ENCODE data around the gene MCF2L. TPM values are rescaled to one million over a fixed set of nuclear protein-coding genes. Genes with fewer than 3 reads are reported as not detected.

Gene MCF2L
- total RNA-seq, 1 experiment from 2014 or later, result 22.1 TPM

DNA sequence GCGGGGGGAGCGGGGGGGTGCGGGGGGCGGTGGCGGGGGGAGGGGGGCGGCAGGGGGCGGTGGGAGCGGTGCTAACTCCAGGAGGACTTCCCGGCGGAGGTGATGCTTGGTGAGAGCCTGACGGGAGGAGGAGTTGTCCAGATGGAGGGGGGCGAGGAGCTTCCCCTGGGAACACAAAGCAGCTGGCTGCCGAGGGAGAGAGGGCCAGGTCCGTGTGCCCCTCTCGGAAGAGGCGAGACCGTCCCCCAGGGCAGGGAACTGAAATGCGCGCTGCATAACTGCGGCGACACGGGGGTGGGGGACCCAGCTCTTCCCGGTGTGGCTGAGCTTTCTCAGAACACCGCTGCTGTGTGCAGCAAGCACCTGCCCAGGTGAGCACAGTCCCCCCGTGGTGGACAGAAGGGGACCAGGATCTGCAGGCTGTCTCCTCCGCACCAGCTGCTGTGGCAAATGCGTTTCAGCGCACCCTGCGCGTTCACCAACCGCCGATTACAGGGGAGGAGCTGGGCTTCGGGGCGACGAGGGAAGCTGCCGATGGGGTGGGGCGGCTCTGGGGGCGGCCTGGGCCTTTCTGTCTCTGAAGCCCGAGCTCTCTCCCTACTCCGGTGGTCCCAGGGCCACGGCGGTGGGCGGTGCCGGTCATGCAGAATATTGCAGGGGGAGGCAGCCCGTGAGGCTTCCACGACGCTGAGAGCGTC lies 81.9 kb downstream of the MCF2L start:
- POLR2A ChIA-PET, result no interaction called here

DNA sequence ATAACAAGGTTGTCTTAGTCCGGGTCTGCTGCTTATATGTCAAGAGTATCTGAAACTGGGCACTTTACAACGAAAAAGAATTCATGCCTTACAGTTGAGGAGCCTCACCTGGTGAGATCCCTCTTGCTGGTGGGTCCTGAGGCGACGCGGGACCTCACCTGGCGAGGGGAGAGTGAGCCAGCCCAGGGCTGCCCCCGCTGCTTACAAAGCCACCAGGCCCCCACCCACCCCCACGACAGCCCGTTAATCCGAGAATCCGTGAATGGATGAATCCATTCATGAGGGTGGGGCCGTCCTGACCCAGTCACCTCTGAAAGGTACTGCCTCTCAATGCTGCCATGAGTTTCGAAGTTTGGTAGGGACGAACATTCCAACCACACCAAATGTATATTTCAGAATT lies 82.6 kb downstream of the MCF2L start:
- H3K36me3 ChIP-seq (ENCODE audit: control insufficient read depth, insufficient read depth, low read length), result no peaks in the 10 kb centered on the region
- no peak overlapping the region for H3K4me3 ChIP-seq (ENCODE audit: low read depth, low read length)
- intact Hi-C loops (cut with micrococcal nuclease; ENCODE audit: unreplicated experiment), result no loop called here
- Mint-ChIP-seq H3K27me3 (ENCODE audit: insufficient read depth, unreplicated experiment) (no peaks in the 10 kb centered on the region), H3K36me3 (ENCODE audit: insufficient read depth, unreplicated experiment) (no peaks in the 10 kb centered on the region), H3K27ac (ENCODE audit: unreplicated experiment) (no peak overlapping the region), H3K9me3 (ENCODE audit: unreplicated experiment) (no peaks in the 10 kb centered on the region), H3K4me3 (ENCODE audit: unreplicated experiment) (no peak overlapping the region), H3K4me1 (ENCODE audit: low read depth, unreplicated experiment) (no peaks in the 10 kb centered on the region)
- no peaks in the 10 kb centered on the region for H3K4me1 ChIP-seq
- H3K27me3 ChIP-seq (replicated peaks; ENCODE audit: control insufficient read depth, insufficient read depth, low read length), result no peaks in the 10 kb centered on the region
- ChIA-PET POLR2A (no interaction called here), CTCF (no interaction called here)
- TF ChIP-seq, protein P1, sequence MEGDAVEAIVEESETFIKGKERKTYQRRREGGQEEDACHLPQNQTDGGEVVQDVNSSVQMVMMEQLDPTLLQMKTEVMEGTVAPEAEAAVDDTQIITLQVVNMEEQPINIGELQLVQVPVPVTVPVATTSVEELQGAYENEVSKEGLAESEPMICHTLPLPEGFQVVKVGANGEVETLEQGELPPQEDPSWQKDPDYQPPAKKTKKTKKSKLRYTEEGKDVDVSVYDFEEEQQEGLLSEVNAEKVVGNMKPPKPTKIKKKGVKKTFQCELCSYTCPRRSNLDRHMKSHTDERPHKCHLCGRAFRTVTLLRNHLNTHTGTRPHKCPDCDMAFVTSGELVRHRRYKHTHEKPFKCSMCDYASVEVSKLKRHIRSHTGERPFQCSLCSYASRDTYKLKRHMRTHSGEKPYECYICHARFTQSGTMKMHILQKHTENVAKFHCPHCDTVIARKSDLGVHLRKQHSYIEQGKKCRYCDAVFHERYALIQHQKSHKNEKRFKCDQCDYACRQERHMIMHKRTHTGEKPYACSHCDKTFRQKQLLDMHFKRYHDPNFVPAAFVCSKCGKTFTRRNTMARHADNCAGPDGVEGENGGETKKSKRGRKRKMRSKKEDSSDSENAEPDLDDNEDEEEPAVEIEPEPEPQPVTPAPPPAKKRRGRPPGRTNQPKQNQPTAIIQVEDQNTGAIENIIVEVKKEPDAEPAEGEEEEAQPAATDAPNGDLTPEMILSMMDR (IDR thresholded peaks at IDR 0.05; ENCODE audit: insufficient read depth in 1 of 2, low read depth in 1 of 2, low read length in 1 of 2, severe bottlenecking in 1 of 2, unreplicated experiment in 1 of 2), result no peak
- BruUV-seq (replicated peaks), result no TSS peak
- no peak for DNase-seq
- H3K9me3 ChIP-seq, result no peaks in the 10 kb centered on the region

More for the DNA sequence above, 81.9 kb downstream of the MCF2L start:
- Histone ChIP-seq H3K4me1 (no peaks in the 10 kb centered on the region), H3K27me3 (replicated peaks; ENCODE audit: control insufficient read depth, insufficient read depth, low read length) (no peaks in the 10 kb centered on the region), H3K9me3 (no peaks in the 10 kb centered on the region), H3K36me3 (ENCODE audit: control insufficient read depth, insufficient read depth, low read length) (no peaks in the 10 kb centered on the region), H3K4me3 (ENCODE audit: low read depth, low read length) (no peak overlapping the region)
- TF ChIP-seq, protein P1 (IDR thresholded peaks at IDR 0.05; ENCODE audit: insufficient read depth in 1 of 2, low read depth in 1 of 2, low read length in 1 of 2, severe bottlenecking in 1 of 2, unreplicated experiment in 1 of 2), result no peak
- H3K4me1 Mint-ChIP-seq (ENCODE audit: low read depth, unreplicated experiment), result no peaks in the 10 kb centered on the region
- no peak for DNase-seq
- H3K36me3 Mint-ChIP-seq (ENCODE audit: insufficient read depth, unreplicated experiment), result no peaks in the 10 kb centered on the region
- no peak overlapping the region for H3K4me3 Mint-ChIP-seq (ENCODE audit: unreplicated experiment)
- CTCF ChIA-PET, result no interaction called here
- intact Hi-C loops (cut with micrococcal nuclease; ENCODE audit: unreplicated experiment), result no loop called here
- no peaks in the 10 kb centered on the region for H3K27me3 Mint-ChIP-seq (ENCODE audit: insufficient read depth, unreplicated experiment)
- no TSS peak for BruUV-seq (replicated peaks)
- no peaks in the 10 kb centered on the region for H3K9me3 Mint-ChIP-seq (ENCODE audit: unreplicated experiment)
- no peak overlapping the region for H3K27ac Mint-ChIP-seq (ENCODE audit: unreplicated experiment)

DNA sequence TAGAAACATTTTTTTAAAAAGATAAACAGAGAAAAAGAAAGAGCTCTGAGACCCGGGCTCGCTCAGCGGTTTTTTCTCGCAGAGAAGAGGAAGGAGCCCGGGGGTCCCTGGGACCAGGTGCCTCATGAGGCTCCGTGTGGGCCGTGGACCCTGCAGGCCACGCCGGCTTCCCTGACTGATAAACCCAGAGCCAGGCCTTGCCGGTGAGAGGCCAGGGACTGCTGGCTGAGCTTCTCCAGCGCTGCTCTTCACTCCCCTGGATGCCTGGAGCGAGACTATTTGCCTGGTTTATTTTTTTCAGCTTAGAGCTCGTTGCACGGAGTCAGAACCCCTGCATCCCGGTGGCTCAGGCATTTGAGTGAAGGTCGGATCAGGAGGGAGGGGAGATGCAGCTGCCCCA lies 83.2 kb downstream of the MCF2L start:
- H3K27me3 ChIP-seq (replicated peaks; ENCODE audit: control insufficient read depth, insufficient read depth, low read length), result no peaks in the 10 kb centered on the region
- H3K9me3 Mint-ChIP-seq (ENCODE audit: unreplicated experiment), result no peaks in the 10 kb centered on the region
- TF ChIP-seq, protein P1 (IDR thresholded peaks at IDR 0.05; ENCODE audit: insufficient read depth in 1 of 2, low read depth in 1 of 2, low read length in 1 of 2, severe bottlenecking in 1 of 2, unreplicated experiment in 1 of 2), result no peak
- no peaks in the 10 kb centered on the region for H3K36me3 ChIP-seq (ENCODE audit: control insufficient read depth, insufficient read depth, low read length)
- H3K4me1 Mint-ChIP-seq (ENCODE audit: low read depth, unreplicated experiment), result no peaks in the 10 kb centered on the region
- DNase-seq, result no peak
- ChIA-PET POLR2A (no interaction called here), CTCF (no interaction called here)
- H3K27me3 Mint-ChIP-seq (ENCODE audit: insufficient read depth, unreplicated experiment), result no peaks in the 10 kb centered on the region
- H3K4me3 ChIP-seq (ENCODE audit: low read depth, low read length), result no peak overlapping the region
- H3K36me3 Mint-ChIP-seq (ENCODE audit: insufficient read depth, unreplicated experiment), result no peaks in the 10 kb centered on the region
- no peaks in the 10 kb centered on the region for H3K9me3 ChIP-seq
- no peaks in the 10 kb centered on the region for H3K4me1 ChIP-seq
- no TSS peak for BruUV-seq (replicated peaks)
- no peak overlapping the region for H3K27ac Mint-ChIP-seq (ENCODE audit: unreplicated experiment)
- no peak overlapping the region for H3K4me3 Mint-ChIP-seq (ENCODE audit: unreplicated experiment)
- intact Hi-C loops (cut with micrococcal nuclease; ENCODE audit: unreplicated experiment), result no loop called here

Measured in Caco-2 (cell line).